Cardiac muscle cell (in vitro differentiated cells and primary cell): ENCODE measurements around the gene LCORL. TPM values are rescaled to one million over a fixed set of nuclear protein-coding genes. Genes with fewer than 3 reads are reported as not detected.

ENCODE experiments used
- DNase-seq, 2 donors: peaks; one replicate each; pipeline versions ENCODE4 v3.0.0 to v3.0.0-alpha.2; 2010 to 2017; ENCODE audit warnings: low read depth in 1 of 2, low spot score in 1 of 2
- H3K27ac ChIP-seq: fragments of 200-600 bp; sonication (generic); 2 replicates; pipeline ENCODE4 v1.5.1; 2016
- H3K27me3 ChIP-seq: fragments of 200-600 bp; sonication (generic); 2 replicates; pipeline ENCODE4 v1.6.0; 2016; ENCODE audit warnings: control low read depth
- H3K36me3 ChIP-seq: fragments of 200-600 bp; sonication (generic); 2 replicates; pipeline ENCODE4 v1.5.1; 2016; ENCODE audit warnings: control low read depth
- H3K4me1 ChIP-seq: fragments of 200-600 bp; sonication (generic); 2 replicates; pipeline ENCODE4 v1.8.1; 2017; ENCODE audit warnings: low read depth, mild to moderate bottlenecking, mixed run types
- H3K4me3 ChIP-seq: fragments of 200-600 bp; sonication (generic); 2 replicates; pipeline ENCODE4 v1.5.1; 2016; ENCODE audit warnings: mild to moderate bottlenecking
- H3K9me3 ChIP-seq: fragments of 200-600 bp; sonication (generic); 2 replicates; pipeline ENCODE4 v1.5.1; 2017; ENCODE audit warnings: low read depth, mild to moderate bottlenecking, control low read depth
- CTCF ChIP-seq: IDR thresholded peaks from 2 replicates; pipeline ENCODE4 v1.5.1; 2012; ENCODE audit warnings: low read depth, mild to moderate bottlenecking, low read length
- polyA plus RNA-seq: library from polyadenylated mRNA; unstranded; fragments of >200 nt; fragmentation: Nextera tagmentation; extraction: Ambion mirVana; gene quantifications from 2 replicates; pipeline ENCODE4 v1.2.1, GENCODE V29; 2016
- total RNA-seq: library from RNA; depleted of rRNA; stranded (reverse); fragments of >200 nt; gene quantifications from 2 replicates; pipeline ENCODE4 v1.2.3, GENCODE V29; 2016

The LCORL gene
- total and polyA plus RNA-seq, 2 experiments from 2014 or later, result 11.7 to 50.2 TPM

GRCh38 chr4:17956245-17956644, 65.3 kb downstream of the LCORL start:
- DNase-seq, result no peak
- H3K4me1 ChIP-seq, result no peaks in the 10 kb centered on the region
- no peak overlapping the region for H3K27ac ChIP-seq
- no peak overlapping the region for H3K4me3 ChIP-seq
- peaks cover 11% of the 10 kb centered on the region for H3K36me3 ChIP-seq
- TF ChIP-seq CTCF, result no peak
- no peaks in the 10 kb centered on the region for H3K9me3 ChIP-seq
- H3K27me3 ChIP-seq, result no peaks in the 10 kb centered on the region

DNA sequence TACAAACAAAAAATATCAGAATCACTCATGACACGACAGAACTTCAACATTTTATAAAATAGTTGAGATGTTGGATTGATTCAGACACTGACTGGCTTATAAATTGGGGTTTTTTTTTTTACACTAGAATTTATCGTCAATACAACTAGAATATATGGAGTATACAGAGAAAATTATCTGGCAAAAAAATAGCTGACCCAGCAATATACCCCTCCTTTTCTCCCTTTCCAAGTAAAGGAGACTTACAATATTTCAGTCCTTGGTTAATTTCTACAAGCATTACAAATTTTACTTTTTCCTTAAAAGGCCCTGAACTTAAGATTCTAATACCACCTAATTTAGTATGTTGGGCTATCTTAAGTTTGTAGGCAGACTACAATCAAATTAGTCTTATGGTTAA, 76.3 kb downstream of the LCORL start:
- TF ChIP-seq CTCF, result no peak
- DNase-seq, result no peak
- no peaks in the 10 kb centered on the region for H3K36me3 ChIP-seq
- H3K9me3 ChIP-seq, result no peaks in the 10 kb centered on the region
- no peak overlapping the region for H3K27ac ChIP-seq
- H3K4me3 ChIP-seq, result no peak overlapping the region
- no peaks in the 10 kb centered on the region for H3K4me1 ChIP-seq
- no peaks in the 10 kb centered on the region for H3K27me3 ChIP-seq

GRCh38 chr4:17941731-17942130, 79.8 kb downstream of the LCORL start:
- H3K27me3 ChIP-seq, result no peaks in the 10 kb centered on the region
- no peaks in the 10 kb centered on the region for H3K9me3 ChIP-seq
- H3K27ac ChIP-seq, result no peak overlapping the region
- no peaks in the 10 kb centered on the region for H3K4me1 ChIP-seq
- no peak for TF ChIP-seq CTCF
- DNase-seq, result no peak
- no peaks in the 10 kb centered on the region for H3K36me3 ChIP-seq
- no peak overlapping the region for H3K4me3 ChIP-seq

- no peaks in the 10 kb centered on the region for H3K36me3 ChIP-seq
- TF ChIP-seq CTCF, result no peak
- no peak overlapping the region for H3K27ac ChIP-seq
- H3K4me3 ChIP-seq, result no peak overlapping the region
- no peaks in the 10 kb centered on the region for H3K4me1 ChIP-seq
- no peaks in the 10 kb centered on the region for H3K27me3 ChIP-seq
- no peaks in the 10 kb centered on the region for H3K9me3 ChIP-seq
- DNase-seq, result peak in 1 of 2 donors; percentile 27
These were observed 82.5 kb downstream of the LCORL start for GRCh38 chr4:17939054-17939453.

- TF ChIP-seq CTCF, result peak; percentile 21
- no peak overlapping the region for H3K27ac ChIP-seq
- H3K4me1 ChIP-seq, result no peaks in the 10 kb centered on the region
These were observed 87.3 kb downstream of the LCORL start for GRCh38 chr4:17934286-17934685.

DNA sequence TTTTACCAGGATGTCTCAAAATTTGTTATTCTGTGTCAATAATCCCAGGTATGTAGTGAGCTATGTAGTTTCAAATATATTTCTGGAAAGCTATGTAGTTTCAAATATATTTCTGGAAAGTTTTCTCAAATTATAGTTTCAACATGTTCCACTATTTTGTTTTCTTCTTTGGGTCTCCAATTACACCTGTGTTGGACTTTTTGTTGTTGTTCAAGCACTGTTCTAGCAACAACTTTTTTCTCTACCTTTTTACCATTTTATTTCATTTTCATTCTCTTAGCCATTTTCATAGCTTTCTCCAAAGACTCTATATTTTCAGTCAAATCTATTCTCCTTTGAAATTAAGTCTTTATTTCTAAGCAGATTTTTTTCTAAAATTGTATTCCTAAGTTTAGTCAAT, 88.4 kb downstream of the LCORL start:
- Histone ChIP-seq H3K4me3 (no peak overlapping the region), H3K4me1 (no peaks in the 10 kb centered on the region), H3K27me3 (no peaks in the 10 kb centered on the region), H3K27ac (no peak overlapping the region), H3K9me3 (no peaks in the 10 kb centered on the region), H3K36me3 (no peaks in the 10 kb centered on the region)
- DNase-seq, result peak in 1 of 2 donors; percentile 1
- TF ChIP-seq CTCF, result no peak

More at GRCh38 chr4:17934286-17934685, 87.3 kb downstream of the LCORL start:
- Histone ChIP-seq H3K27me3 (no peaks in the 10 kb centered on the region), H3K4me3 (no peak overlapping the region), H3K36me3 (no peaks in the 10 kb centered on the region), H3K9me3 (no peaks in the 10 kb centered on the region)
- DNase-seq, result peak in 1 of 2 donors; percentile 29
